Heart right ventricle (tissue), 16 donors: ENCODE results near the gene GPRIN3. TPM values are rescaled to one million over a fixed set of nuclear protein-coding genes. Genes with fewer than 3 reads are reported as not detected.

Experiments
- ATAC-seq, 8 donors: fragments of 200-7000 bp; cut with Tn5 transposase; one replicate each; pipeline ENCODE4 v1.9.1; 2020; ENCODE audit warnings: mild to moderate bottlenecking in 8 of 8, moderate library complexity in 8 of 8, moderate number of reproducible peaks in 1 of 8
- DNase-seq, 2 donors: peaks; one replicate each; pipeline ENCODE4 v3.0.0-alpha.2; 2020
- H3K27ac ChIP-seq, 10 donors: fragments of 200-600 bp; sonication (generic) in 2 of 10; one replicate each; pipeline versions ENCODE4 v1.5.0 to v1.8.0; 2020 to 2022; ENCODE audit warnings: mild to moderate bottlenecking in 3 of 10
- H3K27me3 ChIP-seq, 7 donors: fragments of 200-600 bp; one replicate each; pipeline ENCODE4 v1.8.0; 2021 to 2022; ENCODE audit warnings: mild to moderate bottlenecking in 2 of 7
- H3K36me3 ChIP-seq, 9 donors: fragments of 200-600 bp; sonication (generic) in 1 of 9; one replicate each; pipeline versions ENCODE4 v1.5.0 to v1.8.0; 2020 to 2022; ENCODE audit warnings: mild to moderate bottlenecking in 2 of 9
- H3K4me1 ChIP-seq, 9 donors: fragments of 200-600 bp; sonication (generic) in 1 of 9; one replicate each; pipeline versions ENCODE4 v1.5.0 to v1.8.0; 2020 to 2022; ENCODE audit warnings: mild to moderate bottlenecking in 4 of 9
- H3K4me3 ChIP-seq, 10 donors: fragments of 200-600 bp; sonication (generic) in 2 of 10; one replicate each; pipeline versions ENCODE4 v1.5.0 to v1.8.0; 2020 to 2022; ENCODE audit warnings: mild to moderate bottlenecking in 7 of 10, moderate library complexity in 2 of 10
- H3K9me3 ChIP-seq, 11 donors: fragments of 200-600 bp in 10 of 11; sonication (generic) in 2 of 11; one replicate each; pipeline versions ENCODE4 v1.5.0 to v1.8.0; 2013 to 2022; ENCODE audit warnings: mild to moderate bottlenecking in 2 of 11, control low read depth in 1 of 11, moderate library complexity in 1 of 11
- CTCF ChIP-seq, 9 donors: fragments of 200-600 bp; sonication (generic) in 2 of 9; IDR thresholded peaks; one replicate each; pipeline versions ENCODE4 v1.5.0 to v1.8.0; 2021 to 2022; ENCODE audit warnings: antibody characterized with exemption in 9 of 9, mild to moderate bottlenecking in 5 of 9, moderate library complexity in 1 of 9
- WGBS, 2 donors: extraction: QIAGEN DNeasy Blood & Tissue Kit; methylation state at CpG; one replicate each; pipeline ENCODE4 v1.1.7; 2013; ENCODE audit warnings: inconsistent platforms in 1 of 2; 5-methylcytosine and 5-hydroxymethylcytosine counted together
- intact Hi-C, 10 donors: fragments of 100-400 bp; cut with DNase I; formaldehyde crosslinking; loops; one replicate each; pipeline versions ENCODE4 v1.11.1 to v1.14.2; 2022
- polyA plus RNA-seq, 2 donors: library from polyadenylated mRNA; stranded (reverse); fragments of 200-250 nt; gene quantifications; one replicate each; pipeline ENCODE4 v1.2.3, GENCODE V29; 2013
- total RNA-seq, 10 donors: library from RNA; stranded (reverse); fragmentation: NEBNext Ultra II Directional in 3 of 10; extraction: Animal tissue kit (Norgen Biotek cat#: 25700) in 3 of 10; gene quantifications; one replicate each; pipeline versions ENCODE4 v1.2.1 to v1.2.4, GENCODE V29; 2021 to 2023
- donor health status: Arrhythmogenic right ventricular cardiomyopathy.
- donor health status: ischemic (EF 13 %, LVEDD 7.1; RV severe dilation, severe dysfunction).
- donor health status: healthy with polysubstance abuse.
- donor health status: DM: no; HTN: yes; CAD: no.
- donor health status: DM: no; HTN: no; CAD: no.
- donor health status: ischemic (EF 25% LVEDD 6.9; RV normal size, moderate dysfunction).
- donor health status: ischemic (EF 25% LVEDD 5.7; RV mildly dilated, moderate dysfunction).
- donor health status: healthy.
- donor health status: DM: yes; HTN: yes; CAD: no.
- donor health status: Ischemic cardiomyopathy.
- donor health status: ischemic (EF 35%, LVEDD 5.7; RV mildly dilated, moderate dysfunction).
- donor health status: nonischemic (EF 11% LVEDD 7.7; RV severe dilation, severe dysfunction).
- donor health status: DM: yes; HTN: yes; CAD: no.
- donor health status: PGD.
- donor health status: ischemic (EF 29% LVEDD 5.4; RV normal size, mild dysfunction).
- donor health status: nonischemic (EF 23%, LVEDD 6.1; RV moderate dilation, normal function).

GPRIN3 gene
- total and polyA plus RNA-seq, 12 donors: 1.7 to 12.2 (median 9.5) TPM

GRCh38 chr4:89253935-89254334 is 53.7 kb downstream of the GPRIN3 start:
- no peak for TF ChIP-seq CTCF (IDR thresholded peaks at IDR 0.05)
- Histone ChIP-seq H3K9me3 (peaks cover 0 to 3% (median 0%) of the 10 kb centered on the region in 11 donors), H3K27ac (no peak overlapping the region), H3K4me1 (peaks cover 2 to 45% (median 20%) of the 10 kb centered on the region in 9 donors), H3K36me3 (peaks cover 0 to 13% (median 0%) of the 10 kb centered on the region in 9 donors), H3K4me3 (no peak overlapping the region), H3K27me3 (no peaks in the 10 kb centered on the region)
- ATAC-seq (no peak), DNase-seq (no peak)
- intact Hi-C loops: no loop called here
- WGBS, 2 donors: 93% methylated on average over 1 of the region's 1 CpG

- H3K27me3 ChIP-seq: no peaks in the 10 kb centered on the region
- 83 to 90% methylated on average over 4 of the region's 4 CpGs for WGBS, 2 donors
- peaks cover 2 to 39% (median 17%) of the 10 kb centered on the region in 9 donors for H3K4me1 ChIP-seq
- no peak for TF ChIP-seq CTCF (IDR thresholded peaks at IDR 0.05)
- intact Hi-C loops: no loop called here
- H3K36me3 ChIP-seq: peaks cover 0 to 19% (median 0%) of the 10 kb centered on the region in 9 donors
- H3K4me3 ChIP-seq: no peak overlapping the region
- peaks cover 0 to 3% (median 0%) of the 10 kb centered on the region in 11 donors for H3K9me3 ChIP-seq
- no peak for DNase-seq
- ATAC-seq: no peak
- no peak overlapping the region for H3K27ac ChIP-seq
Measured at GRCh38 chr4:89253311-89253710, 54.3 kb downstream of the GPRIN3 start.

GRCh38 chr4:89251396-89251795 is 56.2 kb downstream of the GPRIN3 start:
- peaks cover 0 to 3% (median 0%) of the 10 kb centered on the region in 11 donors for H3K9me3 ChIP-seq
- TF ChIP-seq CTCF (IDR thresholded peaks at IDR 0.05): no peak
- DNase-seq: no peak
- ATAC-seq: no peak
- no peaks in the 10 kb centered on the region for H3K27me3 ChIP-seq
- peaks cover 0 to 32% (median 0%) of the 10 kb centered on the region in 9 donors for H3K36me3 ChIP-seq
- H3K4me1 ChIP-seq: peaks cover 0 to 26% (median 7%) of the 10 kb centered on the region in 9 donors
- intact Hi-C loops: no loop called here
- no peak overlapping the region for H3K27ac ChIP-seq
- no peak overlapping the region for H3K4me3 ChIP-seq

- intact Hi-C loops: loop anchor here in 1 of 10 donors (10.0 kb wide), 1 partner anchor 55 kb away; the partner anchor contains the start of gene GPRIN3
- 86 to 93% methylated on average over 13 of the region's 13 CpGs for WGBS, 2 donors
Measured at GRCh38 chr4:89249716-89250361, 57.8 kb downstream of the GPRIN3 start.

More at GRCh38 chr4:89249716-89250361, 57.8 kb downstream of the GPRIN3 start:
- ATAC-seq (no peak), DNase-seq (no peak)
- Histone ChIP-seq H3K27me3 (no peaks in the 10 kb centered on the region), H3K9me3 (peaks cover 0 to 3% (median 0%) of the 10 kb centered on the region in 11 donors), H3K36me3 (peaks cover 0 to 32% (median 0%) of the 10 kb centered on the region in 9 donors), H3K4me1 (peaks cover 0 to 16% (median 0%) of the 10 kb centered on the region in 9 donors), H3K27ac (no peak overlapping the region), H3K4me3 (no peak overlapping the region)
- TF ChIP-seq CTCF (IDR thresholded peaks at IDR 0.05): no peak
